Renal pelvis (tissue), 4 donors: ENCODE results near the gene CHST15. TPM values are rescaled to one million over a fixed set of nuclear protein-coding genes. Genes with fewer than 3 reads are reported as not detected.

Experiments
- DNase-seq: peaks from one replicate; pipeline ENCODE4 v3.0.0-alpha.2; 2013
- polyA plus RNA-seq, 3 donors: library from polyadenylated mRNA; unstranded; fragments of 120-200 nt; gene quantifications; one replicate each; pipeline ENCODE4 v1.2.1, GENCODE V29; 2013; ENCODE audit not compliant: insufficient read length in 3 of 3

Gene CHST15
- polyA plus RNA-seq, 3 donors: 17.3 to 20.3 (median 20.3) TPM

GRCh38 chr10:123972481-123973401, 120.7 kb downstream of the CHST15 start:
- DNase-seq: no peak

- no peak for DNase-seq
These were observed 122.5 kb downstream of the CHST15 start for GRCh38 chr10:123970927-123971286.

DNA sequence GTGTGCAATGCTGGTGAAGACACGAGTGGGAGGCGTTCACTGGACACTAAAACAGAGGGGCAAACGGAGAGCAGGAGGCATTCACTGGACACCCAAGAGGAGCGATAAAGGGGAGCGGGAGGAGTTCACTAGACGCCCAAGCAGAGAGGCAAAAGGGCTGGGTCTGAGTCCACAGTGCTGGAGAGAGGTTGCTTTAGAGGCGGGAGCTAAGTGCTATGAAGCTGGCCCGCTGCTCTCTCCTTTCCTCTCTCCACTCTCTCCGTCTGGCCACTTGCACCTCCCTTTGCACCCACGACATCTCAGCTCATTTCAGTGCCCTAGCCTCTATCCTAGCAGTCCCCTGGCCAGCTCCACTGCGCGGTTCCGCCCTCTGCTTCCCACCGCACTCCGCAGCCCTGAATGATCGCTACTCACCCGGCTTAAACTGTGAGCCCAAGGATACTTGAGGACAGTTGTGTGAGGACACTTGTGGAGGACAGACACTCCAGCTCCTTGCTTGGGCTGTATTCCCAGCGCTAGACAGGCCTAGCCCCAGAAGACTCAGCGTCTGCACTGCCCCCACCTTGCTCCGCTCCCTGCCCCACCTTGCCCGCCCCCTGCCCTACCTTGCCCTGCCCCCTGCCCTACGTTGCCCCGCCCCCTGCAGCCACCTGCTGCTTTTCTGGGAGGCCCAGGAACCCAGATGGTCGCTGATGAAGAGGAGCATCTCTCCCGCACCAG, 123.0 kb downstream of the CHST15 start:
- DNase-seq: no peak

DNA sequence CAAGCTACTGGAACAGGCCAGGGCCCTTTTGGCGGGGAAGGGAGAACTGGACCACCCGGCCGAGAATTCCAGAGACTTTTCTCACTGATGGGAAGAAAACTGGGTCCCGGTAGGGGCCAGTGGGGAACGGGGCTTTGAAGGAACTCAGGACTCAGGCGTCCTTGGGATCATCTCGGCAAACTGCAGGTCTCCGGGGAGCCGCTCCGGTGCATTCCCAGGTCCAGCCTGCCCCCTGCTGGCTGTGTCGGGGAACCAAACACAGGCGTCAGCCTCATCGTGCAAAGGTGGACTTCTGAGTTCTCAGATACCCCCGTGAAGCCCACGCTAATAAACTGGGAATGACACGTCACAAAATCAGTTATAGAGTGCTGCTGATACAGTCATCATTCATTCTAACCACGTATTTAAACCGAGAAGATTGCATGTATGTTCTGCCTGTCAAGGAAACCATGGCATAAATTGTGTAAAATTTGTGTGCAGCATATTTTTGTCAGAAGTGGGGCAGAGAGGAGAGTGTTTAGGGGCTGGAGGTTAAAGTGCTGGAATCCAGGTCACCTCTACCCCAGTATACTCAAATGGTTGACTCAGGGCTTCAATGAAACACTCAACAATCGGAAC, 125.7 kb downstream of the CHST15 start:
- peak; percentile 58 for DNase-seq

DNA sequence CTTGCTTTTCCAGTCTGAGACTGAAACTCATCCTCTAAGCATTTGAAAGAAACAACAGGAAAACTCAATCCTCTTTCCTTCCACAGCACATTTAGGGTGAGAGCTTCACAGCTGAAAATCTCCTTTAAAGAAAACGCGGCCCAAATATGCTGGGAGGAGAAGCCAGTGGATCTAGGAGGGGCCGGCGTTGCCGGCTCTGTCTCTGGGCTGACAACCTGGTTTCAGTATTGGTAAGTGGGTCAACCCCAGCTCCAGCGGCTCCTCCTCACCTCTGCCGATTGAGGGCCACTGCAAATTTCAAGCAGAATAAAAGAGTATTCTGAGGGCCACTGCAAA, 126.5 kb downstream of the CHST15 start:
- DNase-seq: no peak

- no peak for DNase-seq
These were observed 127.2 kb downstream of the CHST15 start for GRCh38 chr10:123965973-123966895.

GRCh38 chr10:123964953-123965352, 128.4 kb downstream of the CHST15 start:
- DNase-seq: no peak

GRCh38 chr10:123962756-123963530, 130.5 kb downstream of the CHST15 start:
- no peak for DNase-seq

DNA sequence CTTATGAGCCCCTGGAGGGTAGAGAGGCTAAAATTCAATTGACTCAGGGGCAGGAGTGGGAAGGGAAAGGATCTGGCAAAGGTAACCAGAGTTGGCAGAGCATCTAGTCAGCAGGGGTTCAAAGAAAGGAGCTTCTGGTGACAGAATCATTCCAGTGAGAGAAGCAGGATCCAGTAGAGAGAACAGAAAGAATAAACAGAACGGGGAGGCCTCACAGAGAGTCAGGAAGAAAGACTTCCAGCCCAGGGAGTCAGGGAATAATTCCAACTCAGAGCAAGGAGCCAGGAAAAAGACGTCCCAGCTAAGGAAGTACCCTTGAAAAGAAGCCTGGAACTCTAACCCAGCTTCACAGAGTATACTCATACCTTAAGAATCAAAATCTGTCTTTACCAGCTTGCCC, 135.2 kb downstream of the CHST15 start:
- no peak for DNase-seq

Other genes with a start within 250 kb of the CHST15 start
- 1 to 10 TPM; 4.1 to 6.3 (median 4.9) TPM for gene CPXM2, start 201.8 kb downstream of the CHST15 start, polyA plus RNA-seq